ENCODE measurements around the gene CMSS1. TPM values are rescaled to one million over a fixed set of nuclear protein-coding genes. Genes with fewer than 3 reads are reported as not detected.

Gene CMSS1
- total RNA-seq, 4 donors from 2014 or later = 1.8 to 41.2 (median 17.0) TPM

GRCh38 chr3:99875929-99876841 is 58.5 kb downstream of the CMSS1 start:
- H3K27me3 ChIP-seq = no peaks in the 10 kb centered on the region
- peak overlapping the region; percentile 58 to 84 for H3K4me3 ChIP-seq
- intact Hi-C loops (cut with DNase I; ENCODE audit: low total_unique reads) = no loop called here
- H3K9me3 ChIP-seq = no peaks in the 10 kb centered on the region
- peak; percentile 83 to 86 for DNase-seq
- no peaks in the 10 kb centered on the region for H3K4me1 ChIP-seq
- peak overlapping the region; percentile 95 to 98 for H3K27ac ChIP-seq
- TF ChIP-seq, protein P1, sequence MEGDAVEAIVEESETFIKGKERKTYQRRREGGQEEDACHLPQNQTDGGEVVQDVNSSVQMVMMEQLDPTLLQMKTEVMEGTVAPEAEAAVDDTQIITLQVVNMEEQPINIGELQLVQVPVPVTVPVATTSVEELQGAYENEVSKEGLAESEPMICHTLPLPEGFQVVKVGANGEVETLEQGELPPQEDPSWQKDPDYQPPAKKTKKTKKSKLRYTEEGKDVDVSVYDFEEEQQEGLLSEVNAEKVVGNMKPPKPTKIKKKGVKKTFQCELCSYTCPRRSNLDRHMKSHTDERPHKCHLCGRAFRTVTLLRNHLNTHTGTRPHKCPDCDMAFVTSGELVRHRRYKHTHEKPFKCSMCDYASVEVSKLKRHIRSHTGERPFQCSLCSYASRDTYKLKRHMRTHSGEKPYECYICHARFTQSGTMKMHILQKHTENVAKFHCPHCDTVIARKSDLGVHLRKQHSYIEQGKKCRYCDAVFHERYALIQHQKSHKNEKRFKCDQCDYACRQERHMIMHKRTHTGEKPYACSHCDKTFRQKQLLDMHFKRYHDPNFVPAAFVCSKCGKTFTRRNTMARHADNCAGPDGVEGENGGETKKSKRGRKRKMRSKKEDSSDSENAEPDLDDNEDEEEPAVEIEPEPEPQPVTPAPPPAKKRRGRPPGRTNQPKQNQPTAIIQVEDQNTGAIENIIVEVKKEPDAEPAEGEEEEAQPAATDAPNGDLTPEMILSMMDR (IDR thresholded peaks at IDR 0.05) = peak in 2 of 4 experiments; percentile 12
- peak; percentile 99 for TF ChIP-seq POLR2A (IDR thresholded peaks at IDR 0.05)
- no peaks in the 10 kb centered on the region for H3K36me3 ChIP-seq

DNA sequence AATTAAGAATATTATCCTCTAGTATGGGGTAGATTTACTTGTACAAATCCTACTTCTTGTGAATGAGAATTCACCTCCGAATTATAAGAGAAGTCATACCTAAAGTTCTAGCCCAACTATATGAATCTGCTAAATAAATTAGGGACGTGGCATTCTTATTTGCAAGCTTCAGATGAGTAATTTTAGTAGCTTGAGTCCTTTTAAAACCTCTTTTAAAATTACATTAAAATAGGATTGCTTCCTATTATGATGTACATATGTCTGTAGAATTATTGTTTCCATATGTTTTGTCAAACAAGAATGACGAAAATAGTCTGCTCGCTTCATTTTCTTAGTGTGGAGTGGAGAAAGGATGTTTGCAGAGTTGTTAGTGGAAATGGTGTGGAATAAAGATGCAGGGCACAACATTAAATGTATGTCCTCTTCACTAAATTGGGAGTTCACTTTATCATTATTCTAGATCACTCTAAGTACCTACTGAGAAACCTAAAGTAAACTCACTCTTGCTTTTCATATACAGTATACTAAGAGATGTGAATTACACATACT is 59.4 kb downstream of the CMSS1 start:
- TF ChIP-seq, protein P1 (IDR thresholded peaks at IDR 0.05) = no peak
- TF ChIP-seq POLR2A (IDR thresholded peaks at IDR 0.05) = no peak
- H3K4me3 ChIP-seq = peak overlapping the region in 1 of 2 donors; percentile 84
- H3K27me3 ChIP-seq = no peaks in the 10 kb centered on the region
- peak overlapping the region; percentile 95 to 98 for H3K27ac ChIP-seq
- H3K9me3 ChIP-seq = no peaks in the 10 kb centered on the region
- H3K4me1 ChIP-seq = no peaks in the 10 kb centered on the region
- no peak for DNase-seq
- intact Hi-C loops (cut with DNase I; ENCODE audit: low total_unique reads) = no loop called here
- H3K36me3 ChIP-seq = no peaks in the 10 kb centered on the region

DNA sequence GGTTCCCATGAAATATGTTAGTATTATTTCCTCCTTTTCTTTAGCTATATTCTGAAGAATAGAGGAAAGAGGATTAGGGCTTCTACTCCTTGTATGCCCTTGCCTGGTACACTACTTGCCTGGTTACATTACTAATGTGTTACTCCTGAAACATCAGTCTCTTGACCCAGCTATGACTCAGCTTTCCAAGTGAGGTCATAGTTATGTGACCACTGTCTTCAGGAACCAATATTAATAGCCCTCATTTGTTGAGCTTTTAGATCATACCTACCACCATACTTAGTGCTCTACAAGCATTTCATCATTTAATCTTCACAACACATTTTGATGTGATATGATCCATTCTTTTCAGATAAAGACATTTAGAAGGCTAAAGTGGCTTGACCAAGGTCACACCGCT is 60.3 kb downstream of the CMSS1 start:
- intact Hi-C loops (cut with DNase I; ENCODE audit: low total_unique reads) = no loop called here
- Histone ChIP-seq H3K36me3 (no peaks in the 10 kb centered on the region), H3K27me3 (no peaks in the 10 kb centered on the region), H3K4me1 (no peaks in the 10 kb centered on the region), H3K27ac (peak overlapping the region; percentile 95 to 98), H3K4me3 (no peak overlapping the region), H3K9me3 (no peaks in the 10 kb centered on the region)
- DNase-seq = peak in 1 of 2 donors; percentile 36
- TF ChIP-seq, protein P1 (IDR thresholded peaks at IDR 0.05) = no peak
- peak in 1 of 2 donors; percentile 25 for TF ChIP-seq POLR2A (IDR thresholded peaks at IDR 0.05)

GRCh38 chr3:99879275-99879674 is 61.6 kb downstream of the CMSS1 start:
- no peaks in the 10 kb centered on the region for H3K27me3 ChIP-seq
- H3K4me3 ChIP-seq = no peak overlapping the region
- intact Hi-C loops (cut with DNase I; ENCODE audit: low total_unique reads) = no loop called here
- DNase-seq = no peak
- no peaks in the 10 kb centered on the region for H3K9me3 ChIP-seq
- peak overlapping the region; percentile 95 to 98 for H3K27ac ChIP-seq
- H3K36me3 ChIP-seq = no peaks in the 10 kb centered on the region
- TF ChIP-seq, protein P1 (IDR thresholded peaks at IDR 0.05) = no peak
- TF ChIP-seq POLR2A (IDR thresholded peaks at IDR 0.05) = no peak
- H3K4me1 ChIP-seq = no peaks in the 10 kb centered on the region

- H3K27me3 ChIP-seq = no peaks in the 10 kb centered on the region
- H3K9me3 ChIP-seq = no peaks in the 10 kb centered on the region
- intact Hi-C loops (cut with DNase I; ENCODE audit: low total_unique reads) = no loop called here
- DNase-seq = no peak
- H3K4me3 ChIP-seq = no peak overlapping the region
- H3K4me1 ChIP-seq = no peaks in the 10 kb centered on the region
- TF ChIP-seq POLR2A (IDR thresholded peaks at IDR 0.05) = no peak
- TF ChIP-seq, protein P1 (IDR thresholded peaks at IDR 0.05) = no peak
- H3K27ac ChIP-seq = peak overlapping the region; percentile 67 to 72
- no peaks in the 10 kb centered on the region for H3K36me3 ChIP-seq
Measured at GRCh38 chr3:99881121-99881524, 63.5 kb downstream of the CMSS1 start.

Measured in uterus (tissue), 4 donors.